Naive thymus-derived CD8-positive, alpha-beta T cell (primary cell): ENCODE data around the gene TLE1. TPM values are rescaled to one million over a fixed set of nuclear protein-coding genes. Genes with fewer than 3 reads are reported as not detected.
"Not testable (repeated sequence)": the region's sequence is repeated elsewhere in the genome, so short reads cannot be mapped to it uniquely, and the experiment has no call there.

Experiments
- ATAC-seq, 2 donors: fragments of 150-1000 bp; cut with Tn5 transposase in 1 of 2; sonication (Bioruptor Pico), chemical (Tn5 transposase) in 1 of 2; 1 replicate in 1 of 2; 2 replicates in 1 of 2; pipeline ENCODE4 v1.10.0; 2021; ENCODE audit warnings: mild to moderate bottlenecking in 2 of 2, moderate library complexity in 2 of 2
- POLR2A ChIA-PET: fragments of 350-600 bp; sonication (Branson Sonifier 250); formaldehyde crosslinking; loops from one replicate; lab custom pipeline; 2021; ENCODE audit warnings: antibody characterized with exemption; lab: Charles Lee
- DNase-seq, 10 donors: peaks; one replicate each; pipeline versions ENCODE4 v3.0.0 to v3.0.0-alpha.2; 2020 to 2022
- H3K27ac Mint-ChIP-seq, 10 donors: one replicate each; pipeline ENCODE4 v1.8.0; 2020 to 2022; ENCODE audit warnings: mild to moderate bottlenecking in 10 of 10, mixed read lengths in 10 of 10, moderate library complexity in 4 of 10, inconsistent platforms in 1 of 10
- H3K27me3 Mint-ChIP-seq, 5 donors: one replicate each; pipeline ENCODE4 v1.8.0; 2021 to 2022; ENCODE audit warnings: mixed read lengths in 5 of 5
- H3K36me3 Mint-ChIP-seq, 3 donors: one replicate each; pipeline ENCODE4 v1.8.0; 2020 to 2022; ENCODE audit warnings: mixed read lengths in 3 of 3, mild to moderate bottlenecking in 2 of 3, inconsistent platforms in 1 of 3
- H3K4me1 Mint-ChIP-seq, 4 donors: one replicate each; pipeline ENCODE4 v1.8.0; 2021 to 2022; ENCODE audit warnings: mixed read lengths in 4 of 4
- H3K4me3 Mint-ChIP-seq, 10 donors: one replicate each; pipeline ENCODE4 v1.8.0; 2020 to 2022; ENCODE audit warnings: mild to moderate bottlenecking in 10 of 10, mixed read lengths in 10 of 10, moderate library complexity in 6 of 10, inconsistent platforms in 1 of 10
- H3K9me3 Mint-ChIP-seq, 9 donors: one replicate each; pipeline ENCODE4 v1.8.0; 2020 to 2022; ENCODE audit warnings: mixed read lengths in 9 of 9, mild to moderate bottlenecking in 3 of 9, inconsistent platforms in 1 of 9, moderate library complexity in 1 of 9
- polyA plus RNA-seq, 3 donors: library from polyadenylated mRNA; unstranded; fragments of 300-500 nt; fragmentation: Illumina TruSeq; gene quantifications; one replicate each; pipeline ENCODE4 v1.2.3, GENCODE V29; 2021
- total RNA-seq, 8 experiments: library from RNA in 2 of 8; stranded (reverse) in 2 of 8; gene quantifications; one replicate each; pipeline ENCODE4 v1.2.3 and lab custom pipeline; 2021 to 2026

The TLE1 gene
- total and polyA plus RNA-seq, 5 experiments from 2014 or later, result 0.25 to 5.0 (median 1.8) TPM

- POLR2A ChIA-PET, result no interaction called here
- Mint-ChIP-seq H3K4me3 (no peak overlapping the region), H3K27ac (no peak overlapping the region), H3K9me3 (no peaks in the 10 kb centered on the region), H3K4me1 (no peaks in the 10 kb centered on the region), H3K27me3 (peaks cover 0 to 3% (median 0%) of the 10 kb centered on the region in 5 donors), H3K36me3 (no peaks in the 10 kb centered on the region)
- ATAC-seq, result no peak
- DNase-seq, result no peak
Measured at GRCh38 chr9:81705578-81705977, 16.2 kb upstream of the TLE1 start.

DNA sequence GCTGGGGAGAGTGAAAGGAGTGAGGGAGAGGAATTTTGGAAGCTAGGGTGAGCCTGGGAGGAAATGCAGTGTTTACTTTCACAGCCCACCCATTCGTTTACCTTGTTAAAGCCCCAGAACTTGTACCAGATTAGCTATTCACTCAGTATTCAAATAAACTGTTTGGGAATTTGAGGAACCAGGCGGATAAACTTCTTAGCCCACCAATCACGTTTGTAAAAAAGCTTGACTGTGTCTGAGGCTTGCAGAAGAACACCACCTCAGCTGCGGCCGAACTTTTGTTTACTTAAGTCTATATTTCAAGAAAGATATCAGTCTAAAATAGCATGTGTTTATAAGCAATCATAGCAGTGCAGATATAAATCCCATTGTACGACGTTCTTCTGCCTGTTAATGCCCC lies 5.2 kb upstream of the TLE1 start:
- H3K36me3 Mint-ChIP-seq, result no peaks in the 10 kb centered on the region
- H3K4me1 Mint-ChIP-seq, result peaks cover 0 to 20% (median 6%) of the 10 kb centered on the region in 4 donors
- POLR2A ChIA-PET, result no interaction called here
- no peak overlapping the region for H3K4me3 Mint-ChIP-seq
- H3K27ac Mint-ChIP-seq, result no peak overlapping the region
- H3K27me3 Mint-ChIP-seq, result peaks cover 0 to 8% (median 0%) of the 10 kb centered on the region in 5 donors
- ATAC-seq (no peak), DNase-seq (no peak)
- peaks cover 0 to 2% (median 0%) of the 10 kb centered on the region in 9 donors for H3K9me3 Mint-ChIP-seq

- POLR2A ChIA-PET, result no interaction called here
- ATAC-seq, result no peak
- H3K27ac Mint-ChIP-seq, result no peak overlapping the region
- H3K9me3 Mint-ChIP-seq, result peaks cover 0 to 2% (median 0%) of the 10 kb centered on the region in 9 donors
- peaks cover 0 to 20% (median 8%) of the 10 kb centered on the region in 4 donors for H3K4me1 Mint-ChIP-seq
- H3K4me3 Mint-ChIP-seq, result no peak overlapping the region
- DNase-seq, result no peak
- H3K27me3 Mint-ChIP-seq, result peaks cover 0 to 9% (median 6%) of the 10 kb centered on the region in 5 donors
- no peaks in the 10 kb centered on the region for H3K36me3 Mint-ChIP-seq
Measured at GRCh38 chr9:81693671-81694378, 4.5 kb upstream of the TLE1 start.

GRCh38 chr9:81690251-81690851 lies 1.0 kb upstream of the TLE1 start:
- Mint-ChIP-seq H3K36me3 (no peaks in the 10 kb centered on the region), H3K4me1 (peaks cover 11 to 23% (median 15%) of the 10 kb centered on the region in 4 donors), H3K27me3 (peaks cover 2 to 11% (median 9%) of the 10 kb centered on the region in 5 donors), H3K9me3 (peaks cover 0 to 2% (median 0%) of the 10 kb centered on the region in 9 donors), H3K27ac (peak overlapping the region in 8 of 10 donors; percentile 58 to 98 (median 84)), H3K4me3 (peak overlapping the region; percentile 86 to 97 (median 94))
- ATAC-seq, result peak in 1 of 2 donors; percentile 15
- POLR2A ChIA-PET, result no interaction called here
- peak in 2 of 10 donors; percentile 14 to 15 for DNase-seq

- peaks cover 11 to 23% (median 15%) of the 10 kb centered on the region in 4 donors for H3K4me1 Mint-ChIP-seq
- H3K36me3 Mint-ChIP-seq, DNase-seq: not testable (repeated sequence)
Measured at GRCh38 chr9:81689093-81689342, 329 bp downstream of the TLE1 start.

DNA sequence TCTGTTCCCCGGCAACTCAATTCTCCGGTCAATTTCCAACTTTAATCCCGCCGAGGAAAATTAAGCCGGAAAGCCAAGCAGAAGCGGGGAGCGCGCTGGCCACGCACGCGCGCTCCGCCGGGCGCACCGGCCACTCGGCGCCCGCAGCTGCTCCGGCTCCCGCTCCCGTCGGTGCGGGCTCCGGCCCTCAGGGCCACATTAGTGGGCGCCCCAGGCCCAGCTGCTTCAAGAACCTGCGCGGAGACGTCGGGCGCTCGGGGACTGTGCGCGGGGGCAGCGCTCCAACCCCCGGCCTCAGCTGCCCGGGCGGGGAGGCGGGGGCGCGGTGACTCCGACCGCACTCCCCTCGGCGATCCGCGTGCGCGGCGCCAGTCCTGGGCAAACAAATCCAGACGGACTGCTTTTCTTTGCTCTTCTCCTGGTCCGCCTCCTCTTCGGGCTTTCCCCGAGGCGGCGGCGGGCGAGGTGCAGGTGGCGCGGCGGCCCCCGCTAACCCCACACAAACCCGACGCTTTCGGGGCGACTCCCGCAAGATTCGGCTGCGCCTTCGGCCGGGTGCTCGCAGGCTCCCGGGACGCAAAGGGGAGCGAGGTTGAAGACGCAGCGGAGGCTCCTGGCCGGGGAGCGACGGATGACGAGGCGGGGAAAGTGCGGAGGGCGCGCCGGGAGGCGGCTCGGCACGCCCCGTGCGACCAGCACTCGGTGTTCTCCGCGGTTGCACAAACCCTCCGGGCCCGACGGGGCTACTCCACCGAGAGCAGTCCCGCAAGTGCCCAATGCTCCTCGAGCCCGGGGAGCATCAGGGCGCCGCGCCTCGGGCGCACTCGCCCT lies 870 bp downstream of the TLE1 start:
- peaks cover 11 to 23% (median 15%) of the 10 kb centered on the region in 4 donors for H3K4me1 Mint-ChIP-seq
- H3K9me3 Mint-ChIP-seq, POLR2A ChIA-PET, H3K36me3 Mint-ChIP-seq: not testable (repeated sequence)
- ATAC-seq (peak in 1 of 2 donors; percentile 14), DNase-seq (peak in 6 of 10 donors; percentile 7 to 42 (median 22))
- H3K27me3 Mint-ChIP-seq, result peaks cover 2 to 11% (median 9%) of the 10 kb centered on the region in 5 donors
- peak overlapping the region in 1 of 10 donors; percentile 57 for H3K27ac Mint-ChIP-seq
- H3K4me3 Mint-ChIP-seq, result peak overlapping the region; percentile 72 to 93 (median 86)

More at GRCh38 chr9:81689093-81689342, 329 bp downstream of the TLE1 start:
- Mint-ChIP-seq H3K27ac (peak overlapping the region in 4 of 10 donors; percentile 57 to 83 (median 66)), H3K27me3 (peaks cover 2 to 11% (median 9%) of the 10 kb centered on the region in 5 donors), H3K4me3 (peak overlapping the region; percentile 72 to 93 (median 86))
- POLR2A ChIA-PET, H3K9me3 Mint-ChIP-seq: not testable (repeated sequence)
- peak in 1 of 2 donors; percentile 4 for ATAC-seq

DNA sequence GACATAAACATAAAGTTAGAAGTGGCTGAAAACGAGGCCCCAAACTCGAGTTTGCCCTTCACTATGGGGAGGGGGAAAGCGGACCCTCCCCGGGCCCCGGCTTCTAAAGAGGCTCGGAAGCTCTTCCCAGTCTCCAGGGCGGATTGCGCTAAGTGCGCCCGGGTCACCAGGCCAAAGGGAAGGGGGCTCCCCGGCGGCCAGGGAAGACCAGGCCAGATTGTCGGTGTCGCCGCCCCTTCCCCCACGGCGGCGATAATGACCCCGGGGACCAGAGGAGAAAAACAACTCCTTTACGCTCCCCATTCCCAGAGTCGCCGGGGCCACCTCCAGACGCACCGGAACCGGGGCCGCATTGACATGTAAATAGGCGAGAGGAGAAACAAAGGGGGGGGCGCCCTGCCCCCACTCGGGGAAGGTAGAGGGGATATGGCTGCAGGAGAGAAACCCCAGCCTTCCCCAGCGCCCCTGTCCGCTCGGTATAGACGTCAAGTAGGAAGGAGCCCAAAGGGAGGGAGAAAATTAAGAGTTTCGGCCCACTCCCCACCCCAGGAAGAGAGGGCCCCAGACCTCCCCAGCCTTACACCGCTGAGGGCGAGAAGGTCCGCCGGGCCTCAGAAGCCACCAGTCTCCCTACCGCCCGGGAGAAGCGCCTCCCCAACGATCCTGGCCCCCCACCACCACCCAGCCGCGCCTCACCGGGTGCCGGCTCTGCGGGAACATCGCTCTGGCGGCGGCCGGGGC lies 1.7 kb downstream of the TLE1 start:
- peaks cover 2 to 11% (median 11%) of the 10 kb centered on the region in 5 donors for H3K27me3 Mint-ChIP-seq
- H3K27ac Mint-ChIP-seq, result peak overlapping the region in 3 of 10 donors; percentile 37 to 50 (median 38)
- ATAC-seq (no peak), DNase-seq (peak in 3 of 10 donors; percentile 7 to 21 (median 7))
- peaks cover 11 to 26% (median 16%) of the 10 kb centered on the region in 4 donors for H3K4me1 Mint-ChIP-seq
- no peaks in the 10 kb centered on the region for H3K36me3 Mint-ChIP-seq
- H3K4me3 Mint-ChIP-seq, result peak overlapping the region in 8 of 10 donors; percentile 72 to 90 (median 80)
- POLR2A ChIA-PET, result no interaction called here
- peaks cover 0 to 2% (median 0%) of the 10 kb centered on the region in 9 donors for H3K9me3 Mint-ChIP-seq

GRCh38 chr9:81686614-81687520 lies 2.5 kb downstream of the TLE1 start:
- Mint-ChIP-seq H3K4me3 (peak overlapping the region in 8 of 10 donors; percentile 72 to 90 (median 80)), H3K36me3 (no peaks in the 10 kb centered on the region), H3K4me1 (peaks cover 12 to 30% (median 20%) of the 10 kb centered on the region in 4 donors), H3K27ac (peak overlapping the region in 1 of 10 donors; percentile 40), H3K9me3 (peaks cover 0 to 2% (median 0%) of the 10 kb centered on the region in 9 donors), H3K27me3 (peaks cover 2 to 15% (median 11%) of the 10 kb centered on the region in 5 donors)
- ATAC-seq (no peak), DNase-seq (peak in 6 of 10 donors; percentile 8 to 49 (median 31))
- POLR2A ChIA-PET, result no interaction called here

DNA sequence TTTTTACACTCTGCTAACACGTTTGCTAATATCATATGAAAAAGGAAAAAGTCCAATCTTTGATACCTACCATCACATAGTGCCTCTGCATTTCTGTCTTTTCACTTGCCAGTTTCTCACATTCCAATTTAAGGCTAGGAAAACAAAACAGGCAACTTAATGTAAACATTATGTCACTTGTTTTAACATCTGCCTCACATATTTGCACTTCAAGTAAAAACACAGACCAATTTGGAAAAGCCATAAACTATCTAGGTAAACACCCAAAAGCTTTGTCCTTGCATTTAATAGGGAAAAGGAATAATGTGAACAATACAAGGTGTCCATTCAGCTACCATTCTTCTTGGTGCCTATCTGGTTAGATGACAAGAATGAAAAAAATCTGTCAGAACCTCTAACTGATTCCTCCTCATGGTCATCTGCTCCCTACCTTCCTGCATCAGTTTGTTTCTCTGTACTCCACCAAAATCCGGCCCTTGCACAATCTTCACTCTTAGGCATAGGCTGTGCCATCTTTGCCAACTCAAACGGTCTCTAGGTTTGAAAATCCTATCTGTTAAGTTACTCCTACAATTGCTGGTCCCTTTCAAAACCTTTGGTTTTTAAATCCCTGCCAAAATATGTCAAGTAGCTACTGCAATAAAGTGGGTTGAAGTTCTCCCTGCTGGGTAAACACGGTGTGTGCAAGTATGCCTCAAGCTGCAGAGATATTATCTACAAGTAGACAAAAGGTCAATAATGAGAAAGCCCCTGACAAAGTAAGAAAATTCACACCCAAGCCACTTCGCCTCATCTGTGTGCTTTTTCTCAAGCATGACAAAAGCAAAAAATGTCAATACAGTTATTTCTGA lies 3.4 kb downstream of the TLE1 start:
- H3K36me3 Mint-ChIP-seq, result no peaks in the 10 kb centered on the region
- POLR2A ChIA-PET, result no interaction called here
- H3K4me3 Mint-ChIP-seq, result peak overlapping the region in 1 of 10 donors; percentile 81
- ATAC-seq (no peak), DNase-seq (no peak)
- peaks cover 5 to 19% (median 10%) of the 10 kb centered on the region in 5 donors for H3K27me3 Mint-ChIP-seq
- peaks cover 0 to 2% (median 0%) of the 10 kb centered on the region in 9 donors for H3K9me3 Mint-ChIP-seq
- peaks cover 12 to 30% (median 20%) of the 10 kb centered on the region in 4 donors for H3K4me1 Mint-ChIP-seq
- H3K27ac Mint-ChIP-seq, result no peak overlapping the region

DNA sequence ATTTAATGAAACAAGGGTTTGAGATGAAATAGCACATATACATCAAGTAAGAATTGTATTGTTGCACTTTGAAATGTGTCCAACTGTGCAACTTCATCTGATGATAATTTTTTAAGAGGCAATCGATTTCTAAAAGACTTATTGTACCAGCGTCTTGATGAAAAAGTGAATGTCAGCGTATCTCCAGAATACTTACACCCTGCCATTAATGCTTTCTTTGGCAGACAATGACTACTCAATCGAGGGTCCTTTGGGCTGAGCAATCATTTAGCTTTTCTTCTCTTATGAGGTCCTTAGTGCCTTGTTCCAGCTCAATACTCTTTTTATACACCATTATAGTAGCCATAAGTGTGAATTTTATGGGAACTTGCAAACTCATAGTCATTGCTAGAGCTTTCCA lies 4.7 kb downstream of the TLE1 start:
- no peak overlapping the region for H3K27ac Mint-ChIP-seq
- H3K36me3 Mint-ChIP-seq, result peaks cover 0 to 2% (median 0%) of the 10 kb centered on the region in 3 donors
- POLR2A ChIA-PET, result no interaction called here
- no peak for ATAC-seq
- peaks cover 5 to 27% (median 9%) of the 10 kb centered on the region in 5 donors for H3K27me3 Mint-ChIP-seq
- no peak overlapping the region for H3K4me3 Mint-ChIP-seq
- DNase-seq, result no peak
- H3K4me1 Mint-ChIP-seq, result peaks cover 0 to 26% (median 16%) of the 10 kb centered on the region in 4 donors
- no peaks in the 10 kb centered on the region for H3K9me3 Mint-ChIP-seq
